B cell (primary cell): ENCODE measurements around the gene DIPK1B. TPM values are rescaled to one million over a fixed set of nuclear protein-coding genes. Genes with fewer than 3 reads are reported as not detected.

Experiments used
- ATAC-seq: fragments of 200-7000 bp; cut with Tn5 transposase; one replicate; pipeline ENCODE4 v1.10.0; 2021; ENCODE audit warnings: low read depth, mild to moderate bottlenecking, moderate number of reproducible peaks, moderate library complexity
- CTCF ChIA-PET: fragments of 350-600 bp; sonication (Branson Sonifier 250); formaldehyde crosslinking; loops from one replicate; lab custom pipeline; 2021; ENCODE audit warnings: antibody characterized with exemption, inconsistent platforms; lab: Charles Lee
- POLR2A ChIA-PET: fragments of 350-600 bp; sonication (Branson Sonifier 250); formaldehyde crosslinking; loops from one replicate; lab custom pipeline; 2021; ENCODE audit warnings: antibody characterized with exemption; lab: Charles Lee
- DNase-seq: peaks from one replicate; pipeline ENCODE4 v3.0.0; 2013
- H2AFZ ChIP-seq: 2 replicates; pipeline ENCODE4 v1.6.1; 2012; ENCODE audit warnings: mild to moderate bottlenecking, low read depth, low read length; ENCODE audit not compliant: insufficient read depth, poor library complexity, severe bottlenecking
- H3K27ac ChIP-seq, 2 donors: 1 replicate in 1 of 2; 2 replicates in 1 of 2; pipeline ENCODE4 v1.5.1; 2012 to 2013; ENCODE audit warnings: low read length in 2 of 2, mild to moderate bottlenecking in 2 of 2, moderate library complexity in 1 of 2
- H3K27me3 ChIP-seq, 4 experiments: fragments of 200-600 bp in 1 of 4; sonication (generic) in 1 of 4; replicated peaks in 1 of 4; 1 replicate in 2 of 4; 2 replicates in 2 of 4; pipeline versions ENCODE4 v1.6.1 to v1.7.0; 2013 to 2016; ENCODE audit warnings: low read length in 3 of 4, mild to moderate bottlenecking in 2 of 4, mixed read lengths in 1 of 4, moderate library complexity in 1 of 4; ENCODE audit not compliant: insufficient read depth in 4 of 4, control insufficient read depth in 3 of 4; ENCODE audit errors: control extremely low read depth in 1 of 4
- H3K36me3 ChIP-seq, 2 experiments: replicated peaks in 1 of 2; 1 replicate in 1 of 2; 2 replicates in 1 of 2; pipeline versions ENCODE4 v1.6.1 to v1.7.1; 2013; ENCODE audit warnings: low read length in 1 of 2; ENCODE audit not compliant: insufficient read depth in 2 of 2, control insufficient read depth in 1 of 2; ENCODE audit errors: control extremely low read depth in 1 of 2, extremely low read depth in 1 of 2
- H3K4me1 ChIP-seq, 2 donors: fragments of 200-600 bp in 1 of 2; sonication (generic) in 1 of 2; 1 replicate in 1 of 2; 2 replicates in 1 of 2; pipeline versions ENCODE4 v1.5.1 to v1.6.1; 2013 to 2017; ENCODE audit warnings: low read length in 2 of 2; ENCODE audit not compliant: control insufficient read depth in 2 of 2, insufficient read depth in 2 of 2
- H3K4me2 ChIP-seq: replicated peaks from 2 replicates; pipeline ENCODE3; 2012; ENCODE audit warnings: mild to moderate bottlenecking, low read depth, low read length; ENCODE audit not compliant: poor library complexity, severe bottlenecking
- H3K4me3 ChIP-seq, 5 experiments: fragments of 200-600 bp in 1 of 5; sonication (generic) in 1 of 5; 1 replicate in 3 of 5; 2 replicates in 2 of 5; pipeline versions ENCODE4 v1.5.1 to v1.7.0; 2011 to 2016; ENCODE audit warnings: low read length in 4 of 5, mild to moderate bottlenecking in 4 of 5, low read depth in 2 of 5, control low read depth in 1 of 5, moderate library complexity in 1 of 5; ENCODE audit not compliant: insufficient read depth in 1 of 5; ENCODE audit errors: control extremely low read depth in 1 of 5, extremely low read depth in 1 of 5
- H3K79me2 ChIP-seq: fragments of 200-600 bp; sonication (generic); one replicate; pipeline ENCODE4 v1.6.0; 2016; ENCODE audit warnings: low read length; ENCODE audit not compliant: control insufficient read depth, insufficient read depth
- H3K9ac ChIP-seq: fragments of 200-600 bp; sonication (generic); 2 replicates; pipeline ENCODE4 v1.6.1; 2017; ENCODE audit warnings: mild to moderate bottlenecking, low read length, moderate library complexity
- H3K9me3 ChIP-seq, 3 donors: one replicate each; pipeline versions ENCODE4 v1.6.1 to v1.7.1; 2013; ENCODE audit warnings: low read length in 2 of 3; ENCODE audit not compliant: control insufficient read depth in 2 of 3, insufficient read depth in 1 of 3; ENCODE audit errors: control extremely low read depth in 1 of 3
- H4K20me1 ChIP-seq: 2 replicates; pipeline ENCODE4 v1.6.0; 2012; ENCODE audit warnings: mild to moderate bottlenecking, low read length; ENCODE audit not compliant: insufficient read depth, control insufficient read depth, poor library complexity, severe bottlenecking
- H3K27ac Mint-ChIP-seq: one replicate; pipeline ENCODE4 v1.8.0; 2021; ENCODE audit warnings: mixed read lengths
- H3K27me3 Mint-ChIP-seq: one replicate; pipeline ENCODE4 v1.8.0; 2021; ENCODE audit warnings: mixed read lengths
- H3K4me1 Mint-ChIP-seq: one replicate; pipeline ENCODE4 v1.8.0; 2021; ENCODE audit warnings: mixed read lengths
- H3K4me3 Mint-ChIP-seq: one replicate; pipeline ENCODE4 v1.8.0; 2021; ENCODE audit warnings: mixed read lengths
- H3K9me3 Mint-ChIP-seq: one replicate; pipeline ENCODE4 v1.8.0; 2022; ENCODE audit warnings: mixed read lengths; ENCODE audit not compliant: insufficient read depth
- EZH2 ChIP-seq: IDR thresholded peaks from 2 replicates; pipeline ENCODE4 v1.6.1; 2012; ENCODE audit warnings: borderline replicate concordance, low read depth, mild to moderate bottlenecking, moderate library complexity, low read length; ENCODE audit not compliant: insufficient read depth, poor library complexity, severe bottlenecking
- WGBS: methylation state at CpG from one replicate; pipeline ENCODE4 v1.1.5; 2013; ENCODE audit warnings: missing lambda C conversion rate; ENCODE audit not compliant: insufficient coverage; 5-methylcytosine and 5-hydroxymethylcytosine counted together
- intact Hi-C: fragments of 100-400 bp; cut with micrococcal nuclease; formaldehyde crosslinking; loops from one replicate; pipeline ENCODE4 v1.10.0; 2022
- polyA plus RNA-seq: library from polyadenylated mRNA; depleted of rRNA; stranded (reverse); fragments of >200 nt; gene quantifications from 2 replicates; pipeline ENCODE4 v1.2.3, GENCODE V29; 2012
- total RNA-seq, 2 donors: library from RNA; stranded (reverse); fragments of 120-200 nt in 1 of 2; gene quantifications; 1 replicate in 1 of 2; 2 replicates in 1 of 2; pipeline versions ENCODE4 v1.2.3 to v1.2.4, GENCODE V29; 2013 to 2022
- TF ChIP-seq, protein P1 (sequence below): fragments of 200-600 bp; IDR thresholded peaks from one replicate; pipeline ENCODE4 v1.8.0; 2022; ENCODE audit warnings: antibody characterized with exemption, mild to moderate bottlenecking

DIPK1B gene
- total and polyA plus RNA-seq, 2 donors (not counting 1 experiment from before 2014, with no cell fraction given) = 9.6 TPM

DNA sequence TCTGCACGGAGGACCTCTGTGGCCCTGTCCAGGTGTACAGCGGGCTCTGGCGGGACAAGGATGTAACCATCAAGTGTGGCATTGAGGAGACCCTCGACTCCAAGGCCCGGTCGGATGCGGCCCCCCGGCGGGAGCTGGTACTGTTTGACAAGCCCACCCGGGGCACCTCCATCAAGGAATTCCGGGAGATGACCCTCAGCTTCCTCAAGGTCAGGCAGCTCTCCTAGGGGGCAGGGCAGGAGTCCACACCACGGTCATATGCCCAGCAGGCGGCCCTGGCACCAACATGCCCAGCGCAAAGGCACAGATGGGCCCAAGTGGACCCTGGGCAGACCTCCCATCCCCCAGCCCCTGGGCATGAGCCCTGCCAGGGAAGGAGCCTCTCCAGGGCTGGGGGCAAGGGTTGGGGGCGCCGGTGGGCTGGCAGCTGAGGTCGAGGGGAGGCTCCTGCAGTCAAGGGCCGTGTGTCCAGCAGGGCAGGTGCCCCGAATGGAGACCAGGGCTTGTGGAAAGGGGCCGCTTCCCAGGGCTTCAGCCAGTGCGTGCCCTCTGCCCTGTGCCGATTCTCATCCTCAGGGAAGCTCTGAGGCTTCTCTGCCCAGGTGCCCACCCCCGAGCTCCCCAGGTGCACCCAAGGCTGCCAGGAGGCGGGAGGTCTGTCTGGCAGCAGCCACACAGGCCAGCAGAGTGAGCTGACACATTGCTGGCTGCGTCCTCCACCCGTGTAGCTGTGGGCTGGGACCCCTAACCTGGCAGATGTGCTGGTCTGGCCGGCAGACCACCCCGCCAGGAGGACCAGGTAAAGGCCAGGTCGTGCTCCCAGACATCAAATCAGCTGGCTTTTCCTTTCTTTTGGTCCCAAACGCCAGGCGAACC, 10.0 kb downstream of the DIPK1B start:
- intact Hi-C loops = no loop called here
- Histone ChIP-seq H3K27ac (no peak overlapping the region), H3K9me3 (no peaks in the 10 kb centered on the region), H3K9ac (no peak overlapping the region), H3K4me3 (no peak overlapping the region), H4K20me1 (peaks cover 72% of the 10 kb centered on the region), H3K36me3 (peaks cover 0 to 51% of the 10 kb centered on the region in 2 experiments), H3K79me2 (peaks cover 30% of the 10 kb centered on the region), H3K4me2 (no peak overlapping the region), H3K4me1 (peaks cover 26 to 46% of the 10 kb centered on the region in 2 donors), H3K27me3 (no peaks in the 10 kb centered on the region), H2AFZ (no peak overlapping the region)
- Mint-ChIP-seq H3K9me3 (no peaks in the 10 kb centered on the region), H3K4me1 (peaks cover 44% of the 10 kb centered on the region), H3K27me3 (no peaks in the 10 kb centered on the region), H3K27ac (no peak overlapping the region), H3K4me3 (no peak overlapping the region)
- DNase-seq (no peak), ATAC-seq (no peak)
- no peak for TF ChIP-seq EZH2
- TF ChIP-seq, protein P1, sequence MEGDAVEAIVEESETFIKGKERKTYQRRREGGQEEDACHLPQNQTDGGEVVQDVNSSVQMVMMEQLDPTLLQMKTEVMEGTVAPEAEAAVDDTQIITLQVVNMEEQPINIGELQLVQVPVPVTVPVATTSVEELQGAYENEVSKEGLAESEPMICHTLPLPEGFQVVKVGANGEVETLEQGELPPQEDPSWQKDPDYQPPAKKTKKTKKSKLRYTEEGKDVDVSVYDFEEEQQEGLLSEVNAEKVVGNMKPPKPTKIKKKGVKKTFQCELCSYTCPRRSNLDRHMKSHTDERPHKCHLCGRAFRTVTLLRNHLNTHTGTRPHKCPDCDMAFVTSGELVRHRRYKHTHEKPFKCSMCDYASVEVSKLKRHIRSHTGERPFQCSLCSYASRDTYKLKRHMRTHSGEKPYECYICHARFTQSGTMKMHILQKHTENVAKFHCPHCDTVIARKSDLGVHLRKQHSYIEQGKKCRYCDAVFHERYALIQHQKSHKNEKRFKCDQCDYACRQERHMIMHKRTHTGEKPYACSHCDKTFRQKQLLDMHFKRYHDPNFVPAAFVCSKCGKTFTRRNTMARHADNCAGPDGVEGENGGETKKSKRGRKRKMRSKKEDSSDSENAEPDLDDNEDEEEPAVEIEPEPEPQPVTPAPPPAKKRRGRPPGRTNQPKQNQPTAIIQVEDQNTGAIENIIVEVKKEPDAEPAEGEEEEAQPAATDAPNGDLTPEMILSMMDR = no peak
- ChIA-PET CTCF (no interaction called here), POLR2A (interaction anchor here (1.0 to 1.6 kb wide), 2 partner anchors 9 to 35 kb away, joined by 3 to 4 read pairs; partner anchors contain the start of gene AGPAT2)
- 87% methylated on average over 31 of the region's 31 CpGs for WGBS

DNA sequence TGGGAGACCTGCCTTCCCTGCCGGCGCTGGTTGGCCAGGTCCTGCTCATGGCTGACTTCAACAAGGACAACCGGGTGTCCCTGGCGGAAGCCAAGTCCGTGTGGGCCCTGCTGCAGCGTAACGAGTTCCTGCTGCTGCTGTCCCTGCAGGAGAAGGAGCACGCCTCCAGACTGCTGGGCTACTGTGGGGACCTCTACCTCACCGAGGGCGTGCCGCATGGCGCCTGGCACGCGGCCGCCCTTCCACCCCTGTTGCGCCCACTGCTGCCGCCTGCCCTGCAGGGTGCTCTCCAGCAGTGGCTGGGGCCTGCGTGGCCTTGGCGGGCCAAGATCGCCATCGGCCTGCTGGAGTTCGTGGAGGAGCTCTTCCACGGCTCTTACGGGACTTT, 10.6 kb downstream of the DIPK1B start:
- peaks cover 0 to 51% of the 10 kb centered on the region in 2 experiments for H3K36me3 ChIP-seq
- no peaks in the 10 kb centered on the region for H3K27me3 ChIP-seq
- H4K20me1 ChIP-seq = peaks cover 78% of the 10 kb centered on the region
- H2AFZ ChIP-seq = no peak overlapping the region
- CTCF ChIA-PET = interaction anchor here (1.2 kb wide), 1 partner anchor 19 kb away, joined by 3 read pairs; no protein-coding TSS in a partner anchor
- H3K4me2 ChIP-seq = no peak overlapping the region
- peaks cover 36% of the 10 kb centered on the region for H3K79me2 ChIP-seq
- Mint-ChIP-seq H3K27me3 (no peaks in the 10 kb centered on the region), H3K9me3 (no peaks in the 10 kb centered on the region), H3K27ac (no peak overlapping the region), H3K4me1 (peaks cover 47% of the 10 kb centered on the region), H3K4me3 (no peak overlapping the region)
- TF ChIP-seq EZH2 = no peak
- TF ChIP-seq, protein P1 = no peak
- WGBS = 93% methylated on average over 24 of the region's 24 CpGs
- H3K27ac ChIP-seq = no peak overlapping the region
- no peaks in the 10 kb centered on the region for H3K9me3 ChIP-seq
- ATAC-seq (no peak), DNase-seq (no peak)
- H3K9ac ChIP-seq = no peak overlapping the region
- intact Hi-C loops = no loop called here
- POLR2A ChIA-PET = interaction anchor here (1.0 to 1.6 kb wide), 2 partner anchors 9 to 35 kb away, joined by 3 to 4 read pairs; partner anchors contain the start of gene AGPAT2
- no peak overlapping the region for H3K4me3 ChIP-seq
- peaks cover 26 to 48% of the 10 kb centered on the region in 2 donors for H3K4me1 ChIP-seq
